H1 (cell line): Measurements from ENCODE around the gene KANSL1. TPM values are rescaled to one million over a fixed set of nuclear protein-coding genes. Genes with fewer than 3 reads are reported as not detected.
"Not testable (repeated sequence)": the region's sequence is repeated elsewhere in the genome, so short reads cannot be mapped to it uniquely, and the experiment has no call there.

ENCODE experiments used
- CTCF ChIA-PET: fragments of 300-600 bp; sonication (Branson Sonifier 250); formaldehyde crosslinking; loops from one replicate; lab custom pipeline; 2021; ENCODE audit not compliant: partially characterized antibody; lab: Charles Lee
- POLR2A ChIA-PET: fragments of 300-600 bp; sonication (Branson Sonifier 250); formaldehyde crosslinking; loops from one replicate; lab custom pipeline; 2021; ENCODE audit warnings: inconsistent platforms; ENCODE audit not compliant: partially characterized antibody; lab: Charles Lee
- DNase-seq, 2 experiments: peaks; one replicate each; pipeline versions ENCODE4 v3.0.0 to v3.0.0-alpha.2; 2010 to 2022; ENCODE audit warnings: low spot score in 2 of 2, low read depth in 1 of 2, mixed read lengths in 1 of 2
- FAIRE-seq: peaks from 2 replicates; lab custom pipeline; 2011; peaks lifted over from hg19 to GRCh38; lab: Jason Lieb, UNC
- H2AFZ ChIP-seq: 2 replicates; pipeline ENCODE4 v1.8.1; 2012; ENCODE audit warnings: low read length, inconsistent platforms
- H2AK5ac ChIP-seq: 2 replicates; pipeline ENCODE4 v1.6.1; 2013; ENCODE audit warnings: low read depth, low read length
- H2BK120ac ChIP-seq: replicated peaks from 2 replicates; pipeline ENCODE3; 2013; ENCODE audit warnings: low read depth, low read length, inconsistent platforms
- H2BK12ac ChIP-seq: 2 replicates; pipeline ENCODE4 v1.6.1; 2013; ENCODE audit warnings: low read depth, low read length
- H2BK15ac ChIP-seq: 2 replicates; pipeline ENCODE4 v1.6.1; 2013; ENCODE audit warnings: low read length
- H2BK20ac ChIP-seq: 2 replicates; pipeline ENCODE4 v1.6.1; 2013; ENCODE audit warnings: low read length
- H2BK5ac ChIP-seq: 2 replicates; pipeline ENCODE4 v1.6.1; 2013; ENCODE audit warnings: low read depth, low read length
- H3K14ac ChIP-seq: 2 replicates; pipeline ENCODE4 v1.6.1; 2013; ENCODE audit warnings: inconsistent platforms; ENCODE audit not compliant: insufficient read length
- H3K18ac ChIP-seq: 2 replicates; pipeline ENCODE4 v1.6.1; 2013; ENCODE audit warnings: low read length; ENCODE audit errors: extremely low read depth
- H3K23ac ChIP-seq: 2 replicates; pipeline ENCODE4 v1.6.1; 2013; ENCODE audit warnings: inconsistent platforms; ENCODE audit not compliant: insufficient read length
- H3K23me2 ChIP-seq: 2 replicates; pipeline ENCODE4 v1.6.1; 2013; ENCODE audit warnings: low read depth, low read length
- H3K27ac ChIP-seq: 2 replicates; pipeline ENCODE4 v1.6.1; 2011; ENCODE audit warnings: low read depth, low read length, inconsistent platforms
- H3K27me3 ChIP-seq, 4 experiments: replicated peaks in 1 of 4; 1 replicate in 1 of 4; 2 replicates in 3 of 4; pipeline versions ENCODE4 v1.6.1 to v1.8.1; 2011 to 2013; ENCODE audit warnings: low read length in 3 of 4, mild to moderate bottlenecking in 3 of 4, inconsistent platforms in 2 of 4, mixed read lengths in 2 of 4, moderate library complexity in 1 of 4; ENCODE audit not compliant: control insufficient read depth in 3 of 4, insufficient read depth in 3 of 4; ENCODE audit errors: extremely low read depth in 1 of 4
- H3K36me3 ChIP-seq, 4 experiments: 2 replicates each; pipeline versions ENCODE4 v1.6.1 to v1.8.1; 2011 to 2013; ENCODE audit warnings: mild to moderate bottlenecking in 4 of 4, low read length in 3 of 4, moderate library complexity in 2 of 4, control low read depth in 1 of 4, inconsistent platforms in 1 of 4; ENCODE audit not compliant: insufficient read depth in 4 of 4, control insufficient read depth in 2 of 4
- H3K4ac ChIP-seq: replicated peaks from 2 replicates; pipeline ENCODE3; 2013; ENCODE audit warnings: low read length, low read depth, mixed read lengths, inconsistent platforms; ENCODE audit not compliant: insufficient read length
- H3K4me1 ChIP-seq, 4 experiments: replicated peaks in 1 of 4; 1 replicate in 1 of 4; 2 replicates in 3 of 4; pipeline versions ENCODE4 v1.6.1 to v1.8.1; 2011 to 2013; ENCODE audit warnings: low read length in 3 of 4, inconsistent platforms in 2 of 4, mixed read lengths in 1 of 4; ENCODE audit not compliant: insufficient read depth in 4 of 4, control insufficient read depth in 3 of 4
- H3K4me2 ChIP-seq, 2 experiments: 2 replicates each; pipeline versions ENCODE4 v1.6.1 to v1.8.1; 2011 to 2013; ENCODE audit warnings: low read depth in 2 of 2, low read length in 2 of 2, control low read depth in 1 of 2, inconsistent platforms in 1 of 2, mild to moderate bottlenecking in 1 of 2; ENCODE audit not compliant: insufficient read depth in 1 of 2
- H3K4me3 ChIP-seq, 4 experiments: fragments of 200-600, 300-600 bp in 1 of 4; sonication (generic), shearing (Covaris generic), sonication (Bioruptor Twin) in 1 of 4; 2 replicates each; pipeline versions ENCODE4 v1.5.1 to v1.8.1; 2011 to 2016; ENCODE audit warnings: low read length in 4 of 4, low read depth in 3 of 4, control low read depth in 2 of 4, inconsistent platforms in 2 of 4, mild to moderate bottlenecking in 2 of 4, mixed read lengths in 1 of 4, moderate library complexity in 1 of 4; ENCODE audit not compliant: insufficient read depth in 2 of 4; ENCODE audit errors: extremely low read depth in 1 of 4
- H3K56ac ChIP-seq: replicated peaks from 2 replicates; pipeline ENCODE3; 2013; ENCODE audit warnings: low read depth, mild to moderate bottlenecking, mixed read lengths, low read length, inconsistent platforms; ENCODE audit not compliant: insufficient read length
- H3K79me1 ChIP-seq: 2 replicates; pipeline ENCODE4 v1.6.1; 2013; ENCODE audit warnings: low read depth, low read length, control low read depth
- H3K79me2 ChIP-seq, 2 experiments: 2 replicates each; pipeline versions ENCODE4 v1.6.1 to v1.8.1; 2012 to 2013; ENCODE audit warnings: low read length in 2 of 2, mild to moderate bottlenecking in 2 of 2, inconsistent platforms in 1 of 2; ENCODE audit not compliant: insufficient read depth in 2 of 2, control insufficient read depth in 1 of 2
- H3K9ac ChIP-seq, 4 experiments: replicated peaks in 1 of 4; 1 replicate in 1 of 4; 2 replicates in 3 of 4; pipeline versions ENCODE4 v1.6.1 to v1.8.1; 2011 to 2013; ENCODE audit warnings: low read depth in 3 of 4, low read length in 3 of 4, control low read depth in 2 of 4, mild to moderate bottlenecking in 2 of 4, moderate library complexity in 2 of 4, inconsistent platforms in 1 of 4; ENCODE audit errors: extremely low read depth in 1 of 4
- H3K9me3 ChIP-seq, 2 experiments: 2 replicates each; pipeline versions ENCODE4 v1.6.1 to v1.8.1; 2012 to 2013; ENCODE audit warnings: mild to moderate bottlenecking in 2 of 2, moderate library complexity in 2 of 2, control low read depth in 1 of 2, inconsistent platforms in 1 of 2, low read depth in 1 of 2, low read length in 1 of 2, mixed read lengths in 1 of 2; ENCODE audit not compliant: insufficient read depth in 2 of 2
- H4K20me1 ChIP-seq, 2 experiments: replicated peaks in 1 of 2; 2 replicates each; pipeline versions ENCODE3 to v1.8.1; 2011 to 2013; ENCODE audit warnings: inconsistent platforms in 2 of 2, low read length in 2 of 2, mild to moderate bottlenecking in 1 of 2; ENCODE audit not compliant: insufficient read depth in 2 of 2, control insufficient read depth in 1 of 2
- H4K5ac ChIP-seq: 2 replicates; pipeline ENCODE4 v1.6.1; 2013; ENCODE audit warnings: low read length, low read depth, mixed read lengths, inconsistent platforms; ENCODE audit not compliant: insufficient read length
- H4K8ac ChIP-seq: 2 replicates; pipeline ENCODE4 v1.8.0; 2013; ENCODE audit warnings: mild to moderate bottlenecking, moderate library complexity, low read length, inconsistent platforms; ENCODE audit not compliant: insufficient read depth; ENCODE audit errors: extremely low read depth
- H4K91ac ChIP-seq: replicated peaks from 2 replicates; pipeline ENCODE3; 2013; ENCODE audit warnings: low read length, mixed read lengths, inconsistent platforms; ENCODE audit not compliant: insufficient read length
- WGBS, 2 experiments: shearing (Covaris generic) in 1 of 2; methylation state at CpG; one replicate each; pipeline versions ENCODE4 v1.1.6 to v1.1.7; 2013 to 2015; ENCODE audit warnings: low lambda C conversion rate in 2 of 2, mixed read lengths in 2 of 2, inconsistent platforms in 1 of 2, low coverage in 1 of 2, missing lambda C conversion rate in 1 of 2; ENCODE audit not compliant: insufficient replicate concordance in 2 of 2, insufficient coverage in 1 of 2, insufficient read length in 1 of 2; ENCODE audit errors: extremely low coverage in 1 of 2, missing lambda C conversion rate in 1 of 2; 5-methylcytosine and 5-hydroxymethylcytosine counted together
- polyA plus RNA-seq, 7 experiments: library from polyadenylated mRNA; depleted of rRNA in 3 of 7; stranded (reverse) in 5 of 7; unstranded in 2 of 7; fragments of >200 nt in 5 of 7; fragments of 200-250 nt in 2 of 7; gene quantifications; 1 replicate in 5 of 7; 2 replicates in 1 of 7; 4 replicates in 1 of 7; pipeline versions ENCODE4 v1.2.1 to v1.2.3, GENCODE V29; 2011 to 2013; ENCODE audit warnings: missing spikeins in 2 of 7, mixed read lengths in 2 of 7
- total RNA-seq: library from RNA; stranded (reverse); fragmentation: NEBNext Ultra II Directional; extraction: Animal tissue kit (Norgen Biotek cat#: 25700); gene quantifications from 2 replicates; pipeline ENCODE4 v1.2.1, GENCODE V29; 2021

Gene KANSL1
- total and polyA plus RNA-seq, 2 of the 8 experiments (the other 6 are each of a cell fraction or from before 2014, with no cell fraction given), result 34.0 to 128 TPM

DNA sequence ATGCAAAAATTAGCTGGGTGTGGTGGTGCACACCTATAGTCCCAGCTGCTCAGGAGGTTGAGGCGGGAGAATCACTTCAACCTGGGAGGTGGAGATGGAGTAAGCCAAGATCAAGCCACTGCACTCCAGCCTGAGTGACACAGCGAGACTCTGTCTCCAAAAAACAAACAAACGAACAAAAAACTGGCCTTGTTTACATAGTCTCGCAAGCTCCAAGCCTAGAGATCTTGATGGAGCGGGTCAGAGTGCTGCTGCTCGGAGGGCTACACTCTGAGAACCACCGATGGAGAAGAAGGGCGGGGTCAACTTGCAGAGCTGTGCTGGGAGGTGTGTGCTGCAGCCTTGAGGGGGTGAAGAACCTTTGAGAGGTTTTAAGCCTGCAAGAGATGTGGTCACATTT is 38.1 kb upstream of the KANSL1 start:
- CTCF ChIA-PET, H2BK5ac ChIP-seq, H3K4me1 ChIP-seq, H3K14ac ChIP-seq, H4K91ac ChIP-seq, H3K36me3 ChIP-seq, H3K27me3 ChIP-seq, H3K27ac ChIP-seq, H2AFZ ChIP-seq, H2AK5ac ChIP-seq, H3K9me3 ChIP-seq, H3K4me3 ChIP-seq, H2BK12ac ChIP-seq, H2BK15ac ChIP-seq, H4K20me1 ChIP-seq, H3K9ac ChIP-seq, H3K18ac ChIP-seq, H3K79me1 ChIP-seq, H3K4ac ChIP-seq, H2BK120ac ChIP-seq, H3K79me2 ChIP-seq, H4K5ac ChIP-seq, POLR2A ChIA-PET, H4K8ac ChIP-seq, H2BK20ac ChIP-seq, FAIRE-seq, H3K56ac ChIP-seq, H3K23me2 ChIP-seq, H3K23ac ChIP-seq, H3K4me2 ChIP-seq: not testable (repeated sequence)
- WGBS, 2 experiments, result 98% methylated on average over 7 of the region's 8 CpGs; no CpG with 5 or more reads in 1 of the 2 experiments
- peak in 1 of 2 experiments; percentile 42 for DNase-seq
